GM06990 (cell line): ENCODE measurements around the gene PPP1R11.

ENCODE experiments used
- DNase-seq: peaks from one replicate; pipeline ENCODE4 v3.0.0-alpha.2; 2011; ENCODE audit not compliant: insufficient read length; ENCODE audit errors: extremely low read depth
- H3K27me3 ChIP-seq: replicated peaks from 2 replicates; pipeline ENCODE4 v1.6.0; 2011; ENCODE audit warnings: low read length; ENCODE audit not compliant: control insufficient read depth, insufficient read depth
- H3K36me3 ChIP-seq: 2 replicates; pipeline ENCODE4 v1.5.1; 2011; ENCODE audit warnings: low read length; ENCODE audit not compliant: control insufficient read depth, insufficient read depth
- H3K4me3 ChIP-seq: replicated peaks from 2 replicates; pipeline ENCODE4 v1.5.1; 2011; ENCODE audit warnings: low read depth, mild to moderate bottlenecking, control low read depth, low read length
- CTCF ChIP-seq: IDR thresholded peaks from 2 replicates; pipeline ENCODE4 v1.5.1; 2011; ENCODE audit warnings: low read length, control low read depth, mild to moderate bottlenecking, inconsistent platforms; ENCODE audit not compliant: insufficient read depth, poor library complexity, severe bottlenecking

PPP1R11 gene

GRCh38 chr6:30053682-30054081, 13.3 kb upstream of the PPP1R11 start:
- no peak for TF ChIP-seq CTCF
- peaks cover 3% of the 10 kb centered on the region for H3K36me3 ChIP-seq
- H3K4me3 ChIP-seq: no peak overlapping the region
- no peaks in the 10 kb centered on the region for H3K27me3 ChIP-seq
- no peak for DNase-seq

DNA sequence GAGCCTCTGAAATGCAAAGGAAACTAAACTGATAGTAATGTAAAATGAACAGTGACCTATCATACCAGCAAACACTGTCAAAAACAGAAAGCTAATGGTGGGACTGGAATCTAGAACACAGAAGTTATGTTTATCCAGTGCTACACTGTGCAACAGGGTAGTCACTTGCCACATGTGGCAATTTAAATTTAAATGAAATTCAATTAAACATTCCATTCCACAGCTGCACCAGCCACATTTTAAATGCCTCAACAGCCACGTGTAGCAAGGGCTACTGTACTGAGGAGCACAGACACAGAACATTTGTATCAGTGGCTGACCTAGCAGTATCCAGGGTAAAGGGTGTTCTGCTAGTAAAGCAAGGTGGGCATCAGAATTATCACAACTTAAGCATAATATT, 11.5 kb upstream of the PPP1R11 start:
- no peak for DNase-seq
- Histone ChIP-seq H3K36me3 (peaks cover 3% of the 10 kb centered on the region), H3K4me3 (no peak overlapping the region), H3K27me3 (no peaks in the 10 kb centered on the region)
- no peak for TF ChIP-seq CTCF

GRCh38 chr6:30060606-30061091, 6.3 kb upstream of the PPP1R11 start:
- H3K4me3 ChIP-seq: peak overlapping the region; percentile 75
- TF ChIP-seq CTCF: no peak
- no peaks in the 10 kb centered on the region for H3K27me3 ChIP-seq
- DNase-seq: peak; percentile 36
- H3K36me3 ChIP-seq: peaks cover 3% of the 10 kb centered on the region

DNA sequence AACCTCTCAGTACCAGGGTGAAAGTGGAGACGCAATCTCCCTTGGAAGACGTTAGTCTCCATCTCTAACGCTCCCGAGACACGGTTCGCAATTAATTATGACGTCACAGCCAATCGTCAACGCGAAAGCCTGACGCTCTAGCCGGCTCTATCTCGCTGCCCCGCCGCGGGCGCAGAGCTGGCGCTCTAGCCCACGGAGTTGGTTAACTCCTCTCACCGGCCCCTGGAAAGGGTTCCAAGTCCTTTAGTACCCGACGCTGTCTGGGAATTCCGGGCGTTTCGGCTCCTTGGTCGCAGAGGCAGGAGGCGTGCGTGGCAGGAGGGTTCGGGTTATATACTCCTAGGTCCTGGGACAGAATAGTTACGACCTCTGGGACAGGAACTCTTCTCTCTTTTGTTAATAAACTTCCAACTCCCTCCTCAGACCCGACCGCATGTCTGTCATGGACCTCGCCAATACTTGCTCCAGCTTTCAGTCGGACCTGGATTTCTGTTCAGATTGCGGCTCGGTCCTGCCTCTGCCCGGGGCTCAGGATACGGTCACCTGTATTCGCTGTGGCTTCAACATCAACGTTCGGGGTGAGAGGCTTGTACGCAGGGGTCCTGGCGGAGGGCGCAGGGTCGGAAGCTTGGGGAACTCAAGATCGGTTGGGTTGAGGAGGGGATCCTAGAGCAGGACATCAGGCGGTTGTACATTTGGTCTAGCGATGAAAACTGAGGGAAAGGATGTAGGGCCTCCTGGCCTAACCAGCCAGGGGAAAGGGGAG, 5.7 kb upstream of the PPP1R11 start, which contains the start of gene POLR1H:
POLR1H (plus strand) TSS at position 174 of the 766 bp plus-strand sequence; CDS start at position 434, 260 bp downstream.
- H3K4me3 ChIP-seq: peak within 1 kb of the TSS; percentile 75
- peaks cover 2% of the 10 kb centered on the region; the same call in 1 of the 2 replicates for H3K36me3 ChIP-seq
- no peak for TF ChIP-seq CTCF

DNA sequence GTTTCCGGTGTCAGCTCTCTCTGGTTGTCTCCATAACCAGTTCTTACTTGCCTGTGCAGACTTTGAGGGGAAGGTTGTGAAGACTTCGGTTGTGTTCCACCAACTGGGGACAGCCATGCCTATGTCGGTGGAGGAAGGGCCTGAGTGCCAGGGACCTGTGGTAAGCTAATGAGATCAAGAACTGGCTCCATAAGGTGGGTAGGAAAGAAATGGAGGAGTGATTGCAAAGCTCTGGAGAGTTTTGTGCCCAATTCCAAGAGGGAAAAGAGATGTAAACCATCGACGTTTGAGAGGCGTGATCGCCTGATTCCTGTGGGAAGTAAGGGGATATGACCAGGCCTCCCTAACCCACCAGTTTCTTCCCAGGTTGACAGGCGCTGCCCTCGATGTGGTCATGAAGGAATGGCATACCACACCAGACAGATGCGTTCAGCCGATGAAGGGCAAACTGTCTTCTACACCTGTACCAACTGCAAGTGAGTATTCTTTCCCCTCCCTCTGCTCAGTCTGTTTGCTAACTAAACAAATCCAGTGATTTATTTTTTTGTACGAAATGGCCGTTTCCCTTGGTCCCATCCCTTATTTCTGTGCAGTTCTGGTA, 5.0 kb upstream of the PPP1R11 start:
- no peaks in the 10 kb centered on the region for H3K27me3 ChIP-seq
- no peak for TF ChIP-seq CTCF
- peaks cover 2% of the 10 kb centered on the region; the same call in 1 of the 2 replicates for H3K36me3 ChIP-seq
- H3K4me3 ChIP-seq: peak overlapping the region; percentile 75
- no peak for DNase-seq

More for the DNA sequence above, 5.7 kb upstream of the PPP1R11 start, which contains the start of gene POLR1H:
- DNase-seq: peak; percentile 87
- H3K27me3 ChIP-seq: no peaks in the 10 kb centered on the region
